GM12878 (cell line): ENCODE results near the gene CRB1. TPM values are rescaled to one million over a fixed set of nuclear protein-coding genes. Genes with fewer than 3 reads are reported as not detected.

Experiments
- ATAC-seq: fragments of 200-7000 bp; cut with Tn5 transposase; 3 replicates; pipeline ENCODE4 v1.9.1; 2020; ENCODE audit warnings: mild to moderate bottlenecking, moderate library complexity
- BruUV-seq: library from RNA; stranded (reverse); fragments of 400-500 nt; replicated peaks from 2 replicates; lab custom pipeline; 2021; lab: Mats Ljungman, UMichigan
- CTCF ChIA-PET: fragments of 300-600 bp; sonication (Branson Sonifier 250); formaldehyde crosslinking; extraction: SDS; loops from one replicate; lab custom pipeline; 2021; ENCODE audit warnings: inconsistent platforms; lab: Yijun Ruan, JAX
- POLR2A ChIA-PET: fragments of 350-600 bp; formaldehyde crosslinking; extraction: SDS; loops from one replicate; lab custom pipeline; 2021; ENCODE audit warnings: inconsistent platforms; lab: Charles Lee
- RAD21 ChIA-PET: fragments of 300-600 bp; sonication (Branson Sonifier 250); formaldehyde crosslinking; loops from one replicate; lab custom pipeline; 2023; ENCODE audit warnings: antibody characterized with exemption; ENCODE audit not compliant: unreplicated experiment; lab: Charles Lee
- SMC1A ChIA-PET: fragments of 300-600 bp; sonication (Branson Sonifier 250); formaldehyde crosslinking; loops from one replicate; lab custom pipeline; 2023; ENCODE audit not compliant: unreplicated experiment, uncharacterized antibody; lab: Charles Lee
- DNase-seq: peaks from one replicate; pipeline ENCODE4 v3.0.0-alpha.2; 2011; ENCODE audit warnings: low read depth, low spot score
- FAIRE-seq: peaks from 3 replicates; lab custom pipeline; 2011; peaks lifted over from hg19 to GRCh38; lab: Jason Lieb, UNC
- H2AFZ ChIP-seq: 2 replicates; pipeline ENCODE4 v1.6.0; 2011; ENCODE audit warnings: low read depth, low read length, control low read depth; ENCODE audit not compliant: control insufficient read depth
- H3K27ac ChIP-seq: 2 replicates; pipeline ENCODE4 v1.5.1; 2011; ENCODE audit warnings: control low read depth; ENCODE audit not compliant: control insufficient read depth, insufficient read depth
- H3K27me3 ChIP-seq, 2 experiments: replicated peaks in 1 of 2; 2 replicates each; pipeline versions ENCODE4 v1.6.0 to v1.6.1; 2011; ENCODE audit warnings: low read length in 1 of 2; ENCODE audit not compliant: control insufficient read depth in 2 of 2, insufficient read depth in 2 of 2
- H3K36me3 ChIP-seq, 2 experiments: 2 replicates each; pipeline ENCODE4 v1.5.1; 2011; ENCODE audit warnings: low read length in 1 of 2; ENCODE audit not compliant: control insufficient read depth in 2 of 2, insufficient read depth in 2 of 2
- H3K4me1 ChIP-seq: 2 replicates; pipeline ENCODE4 v1.6.1; 2011; ENCODE audit warnings: mild to moderate bottlenecking, low read length, moderate library complexity, mixed read lengths; ENCODE audit not compliant: control insufficient read depth, insufficient read depth
- H3K4me2 ChIP-seq: 2 replicates; pipeline ENCODE4 v1.6.0; 2011; ENCODE audit warnings: control low read depth; ENCODE audit not compliant: control insufficient read depth, insufficient read depth
- H3K4me3 ChIP-seq: fragments of 200-600 bp; sonication (generic); 2 replicates; pipeline ENCODE4 v1.5.1; 2016
- H3K79me2 ChIP-seq: 2 replicates; pipeline ENCODE4 v1.6.0; 2011; ENCODE audit warnings: low read length; ENCODE audit not compliant: control insufficient read depth, insufficient read depth
- H3K9ac ChIP-seq: 2 replicates; pipeline ENCODE4 v1.8.0; 2011; ENCODE audit warnings: low read length, control low read depth, mixed read lengths; ENCODE audit not compliant: control insufficient read depth, insufficient read depth
- H3K9me3 ChIP-seq: replicated peaks from 3 replicates; pipeline ENCODE4 v1.5.1; 2011; ENCODE audit warnings: mild to moderate bottlenecking, low read length; ENCODE audit not compliant: control insufficient read depth, insufficient read depth
- H4K20me1 ChIP-seq: 2 replicates; pipeline ENCODE4 v1.6.0; 2011; ENCODE audit not compliant: control insufficient read depth, insufficient read depth
- BCL11A ChIP-seq: IDR thresholded peaks from 2 replicates; pipeline ENCODE4 v1.6.1; 2011; ENCODE audit warnings: low read depth, low read length
- CREM ChIP-seq: IDR thresholded peaks from 2 replicates; pipeline ENCODE4 v1.6.1; 2014; ENCODE audit warnings: antibody characterized with exemption, low read depth
- ETV6 ChIP-seq, 2 experiments: fragments of 450-650 bp in 1 of 2; IDR thresholded peaks in 1 of 2; conservative IDR thresholded peaks in 1 of 2; 2 replicates each; pipeline ENCODE4 v1.6.1; 2014; ENCODE audit warnings: antibody characterized with exemption in 1 of 2, borderline replicate concordance in 1 of 2, low read depth in 1 of 2, mild to moderate bottlenecking in 1 of 2, moderate library complexity in 1 of 2
- HSF1 ChIP-seq: fragments of 150-350 bp; IDR thresholded peaks from 2 replicates; pipeline ENCODE4 v1.6.1; 2014; ENCODE audit warnings: mild to moderate bottlenecking, low read depth, low read length
- MLLT1 ChIP-seq: fragments of 450-650 bp; IDR thresholded peaks from 2 replicates; pipeline ENCODE4 v1.6.1; 2016; ENCODE audit warnings: mild to moderate bottlenecking
- POLR2A ChIP-seq: IDR thresholded peaks from 2 replicates; pipeline ENCODE4 v1.6.1; 2011; ENCODE audit warnings: low read depth, mild to moderate bottlenecking, low read length
- RFX5 ChIP-seq: IDR thresholded peaks from 2 replicates; pipeline ENCODE4 v1.6.1; 2011; ENCODE audit warnings: low read depth, low read length, improper control_type of control experiment
- WGBS: methylation state at CpG from one replicate; pipeline ENCODE4 v1.1.6; 2016; ENCODE audit warnings: low lambda C conversion rate; ENCODE audit not compliant: insufficient replicate concordance, insufficient coverage; ENCODE audit errors: missing lambda C conversion rate; 5-methylcytosine and 5-hydroxymethylcytosine counted together
- in situ Hi-C: fragments of 300-500 bp; cut with MboI; formaldehyde crosslinking; loops from 9 replicates; pipeline ENCODE4 v1.14.3; 2018; ENCODE audit warnings: mixed read lengths
- intact Hi-C: fragments of 100-400 bp; cut with micrococcal nuclease; formaldehyde crosslinking; loops from one replicate; pipeline ENCODE4 v1.14.2; 2022; ENCODE audit not compliant: unreplicated experiment
- polyA plus RNA-seq, 11 experiments: library from polyadenylated mRNA; depleted of rRNA in 4 of 11; unstranded in 6 of 11; stranded (reverse) in 5 of 11; fragments of >200 nt; fragmentation: Nextera tagmentation in 4 of 11; fragmentation: Illumina TruSeq in 1 of 11; extraction: Ambion mirVana in 4 of 11; extraction: Trizol in 1 of 11; gene quantifications; 1 replicate in 1 of 11; 2 replicates in 10 of 11; pipeline versions ENCODE4 v1.2.1 to v1.2.3, GENCODE V29; 2011 to 2016; ENCODE audit warnings: inconsistent platforms in 2 of 11, missing spikeins in 2 of 11, low read depth in 1 of 11
- total RNA-seq, 4 experiments: library from RNA; depleted of rRNA in 3 of 4; stranded (reverse); fragments of >200 nt in 3 of 4; fragmentation: Illumina TruSeq in 1 of 4; extraction: Trizol in 1 of 4; gene quantifications; 2 replicates each; pipeline versions ENCODE4 v1.2.1 to v1.2.3, GENCODE V29; 2013 to 2021

Gene CRB1
- total and polyA plus RNA-seq, 10 of the 15 experiments (the other 5 are each of a cell fraction or from before 2014, with no cell fraction given) = 0.06 to 0.10 (median 0.06) TPM; not detected in 7

GRCh38 chr1:197307551-197307950 is 39.5 kb downstream of the CRB1 start:
- ChIA-PET CTCF (interaction anchor here (1.2 to 1.7 kb wide), 2 partner anchors 8 to 127 kb away, joined by 3 to 5 read pairs; no protein-coding TSS in a partner anchor), SMC1A (interaction anchor here (0.8 kb wide), 1 partner anchor 67 kb away, joined by 3 read pairs; no protein-coding TSS in a partner anchor), POLR2A (no interaction called here), RAD21 (interaction anchor here (1.3 kb wide), 1 partner anchor 127 kb away, joined by 4 read pairs; no protein-coding TSS in a partner anchor)
- no peaks in the 10 kb centered on the region for H3K79me2 ChIP-seq
- TF ChIP-seq CREM (no peak), BCL11A (no peak), RFX5 (no peak), HSF1 (no peak), POLR2A (no peak), MLLT1 (no peak), ETV6 (conservative IDR thresholded peaks at IDR 0.05 in 1 of 2, IDR thresholded peaks at IDR 0.05 in 1 of 2; ENCODE audit: borderline replicate concordance in 1 of 2, low read depth in 1 of 2) (no peak)
- intact Hi-C loops = no loop called here
- no peak overlapping the region for H3K4me3 ChIP-seq
- no peaks in the 10 kb centered on the region for H3K9me3 ChIP-seq
- no peaks in the 10 kb centered on the region for H3K27me3 ChIP-seq
- H3K27ac ChIP-seq = no peak overlapping the region
- 12% methylated on average over 3 of the region's 3 CpGs for WGBS
- no peak for DNase-seq
- H3K9ac ChIP-seq = no peak overlapping the region
- H4K20me1 ChIP-seq = no peaks in the 10 kb centered on the region
- no peak for ATAC-seq
- BruUV-seq = no TSS peak
- no peaks in the 10 kb centered on the region for H3K36me3 ChIP-seq
- in situ Hi-C loops = no loop called here
- no peaks in the 10 kb centered on the region for H3K4me1 ChIP-seq
- H2AFZ ChIP-seq = no peak overlapping the region
- no peak overlapping the region for H3K4me2 ChIP-seq
- no peak for FAIRE-seq
